PFSK-1 (cell line): ENCODE data around the gene PHLDA3.

Source experiments
- POLR2AphosphoS5 ChIP-seq: IDR thresholded peaks from 2 replicates; pipeline ENCODE4 v1.6.1; 2012; ENCODE audit warnings: low read depth, mild to moderate bottlenecking, control low read depth, low read length, moderate library complexity
- SIN3A ChIP-seq: IDR thresholded peaks from 2 replicates; pipeline ENCODE4 v1.6.1; 2012; ENCODE audit warnings: mild to moderate bottlenecking, low read length, moderate library complexity, borderline replicate concordance; ENCODE audit not compliant: insufficient read depth
- TF ChIP-seq, protein P1 (sequence below), 2 experiments: IDR thresholded peaks; 2 replicates each; pipeline versions ENCODE4 v1.6.1 to v1.8.0; 2011 to 2012; ENCODE audit warnings: low read depth in 2 of 2, low read length in 2 of 2, control low read depth in 1 of 2, inconsistent platforms in 1 of 2, mild to moderate bottlenecking in 1 of 2, moderate library complexity in 1 of 2; ENCODE audit not compliant: insufficient read depth in 1 of 2

DNA sequence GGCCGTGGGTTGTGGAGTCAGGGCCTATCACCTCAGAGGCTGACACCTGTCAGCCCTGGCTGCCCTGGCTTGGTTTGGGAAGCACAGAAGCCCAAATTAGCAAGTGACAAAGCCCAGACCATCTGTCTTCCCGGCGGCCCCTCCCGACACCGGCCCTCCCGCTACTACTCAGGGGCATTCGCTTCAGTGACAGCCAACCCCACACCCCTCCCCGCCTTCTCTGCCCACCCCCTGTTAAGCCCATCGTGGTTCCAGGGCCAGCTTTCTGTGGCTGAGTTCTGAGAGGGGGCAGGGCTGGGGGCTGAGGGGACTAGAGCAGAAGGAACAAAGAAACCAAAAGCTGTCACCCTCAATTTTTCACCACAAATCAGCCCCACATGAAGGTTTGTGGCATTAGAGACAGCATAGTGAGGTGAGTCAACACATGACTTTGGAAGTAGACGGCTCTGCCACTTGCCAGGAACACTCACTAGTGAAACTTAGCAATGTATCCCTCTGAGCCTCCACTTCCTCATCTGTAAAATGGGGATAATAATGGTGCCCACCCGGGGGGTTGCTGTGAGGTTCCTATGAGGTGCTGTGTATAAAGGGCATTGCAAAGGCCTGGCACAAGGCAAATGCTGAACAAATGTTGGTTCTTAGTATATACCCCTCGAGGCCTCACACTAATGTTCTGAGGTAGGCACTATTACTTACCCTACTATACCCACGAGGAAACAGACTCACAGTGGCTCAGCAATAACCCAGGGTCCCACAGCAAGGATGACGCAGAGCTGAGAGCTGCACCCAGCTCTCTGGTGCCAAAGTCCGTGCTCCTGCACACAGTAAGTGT lies 42.3 kb downstream of the PHLDA3 start:
- TF ChIP-seq POLR2AphosphoS5 (no peak), SIN3A (no peak)
- TF ChIP-seq, protein P1, sequence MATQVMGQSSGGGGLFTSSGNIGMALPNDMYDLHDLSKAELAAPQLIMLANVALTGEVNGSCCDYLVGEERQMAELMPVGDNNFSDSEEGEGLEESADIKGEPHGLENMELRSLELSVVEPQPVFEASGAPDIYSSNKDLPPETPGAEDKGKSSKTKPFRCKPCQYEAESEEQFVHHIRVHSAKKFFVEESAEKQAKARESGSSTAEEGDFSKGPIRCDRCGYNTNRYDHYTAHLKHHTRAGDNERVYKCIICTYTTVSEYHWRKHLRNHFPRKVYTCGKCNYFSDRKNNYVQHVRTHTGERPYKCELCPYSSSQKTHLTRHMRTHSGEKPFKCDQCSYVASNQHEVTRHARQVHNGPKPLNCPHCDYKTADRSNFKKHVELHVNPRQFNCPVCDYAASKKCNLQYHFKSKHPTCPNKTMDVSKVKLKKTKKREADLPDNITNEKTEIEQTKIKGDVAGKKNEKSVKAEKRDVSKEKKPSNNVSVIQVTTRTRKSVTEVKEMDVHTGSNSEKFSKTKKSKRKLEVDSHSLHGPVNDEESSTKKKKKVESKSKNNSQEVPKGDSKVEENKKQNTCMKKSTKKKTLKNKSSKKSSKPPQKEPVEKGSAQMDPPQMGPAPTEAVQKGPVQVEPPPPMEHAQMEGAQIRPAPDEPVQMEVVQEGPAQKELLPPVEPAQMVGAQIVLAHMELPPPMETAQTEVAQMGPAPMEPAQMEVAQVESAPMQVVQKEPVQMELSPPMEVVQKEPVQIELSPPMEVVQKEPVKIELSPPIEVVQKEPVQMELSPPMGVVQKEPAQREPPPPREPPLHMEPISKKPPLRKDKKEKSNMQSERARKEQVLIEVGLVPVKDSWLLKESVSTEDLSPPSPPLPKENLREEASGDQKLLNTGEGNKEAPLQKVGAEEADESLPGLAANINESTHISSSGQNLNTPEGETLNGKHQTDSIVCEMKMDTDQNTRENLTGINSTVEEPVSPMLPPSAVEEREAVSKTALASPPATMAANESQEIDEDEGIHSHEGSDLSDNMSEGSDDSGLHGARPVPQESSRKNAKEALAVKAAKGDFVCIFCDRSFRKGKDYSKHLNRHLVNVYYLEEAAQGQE (IDR thresholded peaks at IDR 0.05; ENCODE audit: insufficient read depth in 1 of 2, low read depth in 2 of 2, low read length in 2 of 2), result no peak
